Fibroblast of skin of left biceps (primary cell): Measurements from ENCODE around the gene DIPK1C.
"Not testable (repeated sequence)": the region's sequence is repeated elsewhere in the genome, so short reads cannot be mapped to it uniquely, and the experiment has no call there.

Experiments used
- DNase-seq, 2 experiments: peaks; one replicate each; pipeline ENCODE4 v3.0.0-alpha.2; 2013; ENCODE audit warnings: low read depth in 2 of 2

Gene DIPK1C

DNA sequence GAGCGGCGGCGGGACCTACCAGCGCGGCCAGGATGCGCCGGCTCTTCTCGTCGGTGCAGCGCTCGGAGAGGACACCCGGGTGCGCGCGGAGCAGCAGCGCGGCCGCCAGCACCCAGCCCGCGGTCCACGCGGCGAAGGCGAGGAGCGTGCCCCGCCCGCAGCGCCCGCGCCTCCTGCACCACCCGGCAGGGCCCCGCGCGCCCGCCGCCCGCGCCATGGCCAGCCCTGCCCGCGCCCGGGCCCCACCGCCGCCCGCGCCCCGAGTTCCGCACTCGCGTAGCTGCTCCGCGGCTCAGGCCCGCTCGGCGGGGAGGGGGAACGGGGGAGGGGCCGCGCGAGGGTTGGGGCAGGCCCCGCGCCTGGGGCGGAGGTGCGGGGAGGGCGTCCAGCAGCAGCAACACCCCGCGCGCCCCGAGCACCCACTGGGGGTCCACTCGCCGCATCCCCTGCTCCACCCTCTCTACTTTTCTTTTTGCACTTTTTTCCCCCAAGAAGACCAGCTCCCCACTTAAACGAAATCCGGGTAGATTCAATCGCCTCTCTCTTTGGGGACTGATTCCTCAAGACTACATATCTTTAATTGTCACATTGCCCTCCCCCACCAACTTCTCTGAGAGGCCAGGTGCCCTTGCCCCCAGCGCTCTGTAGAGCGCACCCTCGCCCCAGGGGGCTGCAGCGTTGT, at the start of gene DIPK1C:
TSS of gene DIPK1C (minus strand) at position 266 of the 682 bp plus-strand sequence. CDS start at position 217, 49 bp downstream.
- no peak for DNase-seq

DNA sequence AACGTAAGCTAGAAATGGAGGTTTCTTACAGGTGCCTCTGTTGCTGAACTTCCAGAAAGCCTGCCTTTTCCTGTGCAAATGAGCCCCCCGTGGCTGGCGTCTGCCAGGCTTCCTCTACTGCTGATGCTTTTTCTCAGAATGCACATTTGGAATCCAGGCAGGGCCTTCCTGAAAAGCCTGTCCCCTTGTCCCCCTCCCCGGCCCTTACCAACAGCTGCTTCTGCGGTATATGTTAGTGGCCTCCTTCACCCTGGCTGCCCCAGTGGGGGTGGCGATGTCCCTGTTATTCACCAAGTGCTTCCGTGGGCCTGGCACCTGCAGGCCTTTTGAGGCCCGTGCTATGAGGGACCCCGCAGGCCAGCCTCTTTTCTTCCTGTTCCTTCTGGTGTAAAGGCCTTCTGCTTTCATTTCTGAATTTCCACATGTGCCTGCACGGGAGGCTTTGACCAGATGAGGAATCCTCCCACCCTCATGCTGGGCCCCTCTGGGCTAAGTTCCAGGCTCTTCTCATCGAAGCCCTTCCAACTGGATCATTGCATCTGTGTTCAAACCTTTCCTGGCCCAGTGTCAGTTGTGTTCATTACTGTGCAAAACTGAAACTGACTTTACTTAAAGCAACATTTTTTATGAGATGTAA, 49.5 kb upstream of the DIPK1C start:
- DNase-seq, result peak; percentile 40 to 47

DNA sequence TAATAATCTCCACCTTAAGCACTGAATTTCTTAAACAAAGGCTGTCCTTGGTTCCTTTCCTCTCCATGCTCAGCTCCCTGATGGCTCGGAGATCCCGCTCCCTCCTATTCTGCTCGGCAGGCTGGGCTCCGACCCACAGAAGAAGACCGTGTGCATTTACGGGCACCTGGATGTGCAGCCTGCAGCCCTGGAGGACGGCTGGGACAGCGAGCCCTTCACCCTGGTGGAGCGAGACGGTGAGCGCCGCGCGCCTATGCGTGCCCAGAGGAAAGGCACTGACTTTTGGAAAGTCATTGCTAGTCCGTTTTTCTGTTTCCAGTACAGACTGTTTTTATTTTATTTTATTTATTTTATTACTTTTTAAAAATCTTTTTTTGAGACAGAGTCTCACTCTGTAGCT, 48.7 kb upstream of the DIPK1C start:
- no peak for DNase-seq

DNA sequence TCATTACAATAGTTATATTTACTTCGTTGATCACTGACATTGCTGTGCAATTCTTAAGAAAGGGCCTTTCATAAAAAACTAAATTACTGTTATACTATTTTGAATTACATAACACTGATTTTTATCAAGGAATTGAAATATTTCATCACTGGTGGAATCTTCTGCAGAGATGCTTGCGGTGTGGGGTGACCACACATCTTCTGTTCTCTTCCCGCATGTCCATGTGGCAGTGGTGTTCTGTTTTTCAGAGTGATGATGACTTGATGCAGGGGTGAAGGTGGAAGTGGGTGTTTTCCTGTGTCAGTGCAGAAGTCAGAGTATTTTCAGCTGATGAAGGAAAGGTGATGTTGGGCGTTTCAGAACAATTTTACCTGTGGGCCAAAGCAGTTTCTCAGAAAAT, 46.0 kb upstream of the DIPK1C start:
- DNase-seq, result no peak

DNA sequence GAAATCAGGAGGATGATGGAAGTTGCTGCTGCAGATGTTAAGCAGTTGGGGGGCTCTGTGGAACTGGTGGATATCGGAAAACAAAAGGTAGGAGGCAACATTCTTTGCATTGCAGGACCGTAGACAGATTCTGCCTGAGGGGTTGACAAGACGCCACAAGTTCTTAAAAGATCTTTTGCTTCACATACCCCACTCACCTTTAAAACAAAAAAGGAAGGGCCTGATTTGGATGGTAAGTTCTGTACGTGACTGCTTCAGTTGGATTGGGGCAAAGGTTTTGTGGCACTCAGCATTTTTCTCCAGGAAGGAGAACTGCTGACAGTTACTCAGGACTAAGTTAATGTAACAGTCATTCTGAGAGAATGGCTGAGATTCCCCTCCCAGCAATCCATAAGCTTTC, 44.3 kb upstream of the DIPK1C start:
- no peak for DNase-seq

DNA sequence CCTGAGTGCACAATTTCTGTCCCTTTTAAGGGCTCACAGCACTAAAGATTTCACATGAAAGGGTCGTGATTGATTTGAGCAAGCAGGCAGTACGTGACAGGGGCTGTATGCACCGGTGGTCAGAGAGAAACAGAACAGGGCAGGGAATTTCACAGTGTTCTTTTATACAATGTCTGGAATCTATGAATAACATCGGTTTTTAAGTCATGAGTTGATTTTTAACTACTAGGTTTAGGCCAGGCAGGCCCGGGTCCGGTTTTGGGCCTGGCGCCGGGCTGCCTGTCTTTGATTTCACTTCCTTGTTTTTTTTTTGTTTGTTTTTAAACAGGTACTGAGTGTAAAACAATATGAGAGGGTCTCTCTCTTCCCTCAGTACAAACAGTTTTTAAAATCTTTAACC, 43.7 kb upstream of the DIPK1C start:
- not testable (repeated sequence) for DNase-seq

DNA sequence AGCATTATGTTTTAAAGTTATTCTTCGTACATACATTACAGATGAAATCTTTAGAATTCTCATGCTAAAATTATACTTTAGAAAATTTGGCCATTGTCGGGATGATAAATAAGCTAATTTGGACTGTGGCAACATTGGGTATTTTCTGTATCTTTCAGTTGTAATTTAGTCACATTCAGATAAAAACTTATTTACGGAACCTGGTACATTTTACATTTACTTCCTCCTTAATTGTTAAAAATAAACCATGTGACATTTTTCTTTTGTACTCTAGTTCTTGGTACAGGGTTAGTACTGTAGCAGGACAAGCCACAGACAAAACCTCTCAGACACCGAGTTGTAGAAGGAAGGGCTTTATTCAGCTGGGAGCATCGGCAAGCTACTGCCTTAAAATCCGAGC, 43.3 kb upstream of the DIPK1C start:
- DNase-seq, result no peak

DNA sequence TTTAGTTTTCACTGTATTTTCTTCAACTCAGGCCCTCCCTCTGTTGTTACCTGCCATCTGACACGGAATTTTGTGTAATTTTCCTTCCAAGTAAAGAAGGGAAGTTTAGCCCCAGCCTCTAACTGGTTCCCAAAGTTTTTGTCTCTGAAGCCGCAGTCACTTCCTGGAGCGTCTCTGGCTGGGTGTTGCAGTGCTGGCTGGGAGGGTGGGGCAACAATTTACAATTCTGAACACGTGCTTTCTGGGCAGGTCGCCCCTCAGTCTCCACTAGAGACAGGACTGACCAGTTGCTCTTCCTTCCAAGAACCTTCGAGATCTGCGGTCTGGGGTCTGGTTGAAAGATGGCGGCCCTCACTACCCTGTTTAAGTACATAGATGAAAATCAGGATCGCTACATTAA, 42.5 kb upstream of the DIPK1C start:
- DNase-seq, result no peak

DNA sequence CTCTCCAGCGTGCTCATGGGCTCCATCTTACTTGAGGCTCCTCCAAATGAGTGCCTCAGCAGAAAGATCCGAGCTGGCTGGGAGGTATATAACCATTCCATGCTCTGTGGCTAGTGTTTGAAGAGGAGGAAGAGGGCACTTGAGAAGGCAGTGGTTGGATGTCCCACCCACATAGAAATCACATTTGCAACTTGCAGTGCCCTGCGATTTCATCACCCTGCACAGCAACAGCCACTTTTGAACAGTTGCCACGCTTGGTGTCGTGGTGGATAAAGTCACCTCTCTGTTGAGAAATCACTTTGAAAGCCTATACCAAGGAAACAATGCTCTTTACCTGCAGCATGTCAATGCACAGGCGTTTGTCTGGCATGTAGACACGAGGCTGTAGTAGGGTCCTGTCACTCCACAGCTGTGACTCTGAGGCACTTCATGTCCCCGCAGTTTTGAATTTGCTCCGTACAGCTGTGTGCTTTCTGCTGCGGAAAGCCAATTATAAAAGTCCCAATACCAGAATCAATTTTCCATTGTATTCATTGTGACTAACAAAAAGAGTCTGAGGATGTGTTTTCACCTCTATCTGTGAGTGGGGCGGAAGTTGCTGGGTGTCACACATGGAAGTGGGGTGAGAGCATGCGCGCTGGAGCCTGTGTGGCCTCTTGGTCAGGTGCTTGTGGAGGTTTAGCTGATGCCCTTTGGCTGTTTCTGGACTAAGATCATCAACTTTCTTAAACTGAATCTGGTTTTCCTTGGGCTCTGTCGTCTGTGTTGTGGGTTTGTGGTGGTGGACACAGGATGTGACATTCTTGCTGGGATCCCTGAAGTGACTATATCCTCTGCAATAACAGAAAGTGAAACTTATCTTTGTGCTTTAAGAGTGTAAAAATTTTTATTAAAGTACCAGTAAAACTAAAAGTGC, 41.9 kb upstream of the DIPK1C start:
- no peak for DNase-seq

DNA sequence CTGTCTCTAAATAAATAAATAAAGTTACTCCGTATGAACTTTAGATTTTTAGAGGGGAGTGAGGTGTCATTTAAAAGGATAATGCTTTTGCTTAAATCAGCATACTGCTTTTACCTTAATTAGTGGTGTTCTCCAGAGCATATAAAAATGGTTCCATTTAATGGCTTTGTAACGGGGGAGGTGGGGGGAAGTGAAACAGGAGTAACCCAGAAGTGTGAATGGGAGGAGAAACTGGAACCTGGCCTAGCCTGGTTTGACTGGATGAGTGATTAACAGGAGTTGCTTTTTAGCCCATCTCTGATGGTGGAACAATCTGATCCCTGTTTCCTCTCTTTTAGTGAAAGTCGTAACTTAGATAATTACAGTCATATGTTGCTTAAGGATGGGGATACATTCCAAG, 40.7 kb upstream of the DIPK1C start:
- no peak for DNase-seq

DNA sequence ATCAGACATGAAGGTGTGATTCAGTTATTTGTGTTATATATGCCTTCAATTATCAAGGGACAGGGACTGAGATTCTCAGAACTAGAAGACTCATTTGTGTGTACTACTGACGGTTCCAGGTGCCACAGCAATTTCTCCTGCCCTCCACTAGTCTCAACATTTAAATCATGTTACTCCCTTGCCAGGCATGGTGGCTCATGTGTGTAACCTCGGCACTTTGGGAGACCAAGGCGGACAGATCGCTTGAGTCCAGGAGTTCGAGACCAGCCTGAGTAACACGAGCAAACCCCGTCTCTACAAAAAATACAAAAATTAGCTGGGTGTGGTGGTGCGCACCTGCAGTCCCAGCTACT, 40.2 kb upstream of the DIPK1C start:
- no peak for DNase-seq

DNA sequence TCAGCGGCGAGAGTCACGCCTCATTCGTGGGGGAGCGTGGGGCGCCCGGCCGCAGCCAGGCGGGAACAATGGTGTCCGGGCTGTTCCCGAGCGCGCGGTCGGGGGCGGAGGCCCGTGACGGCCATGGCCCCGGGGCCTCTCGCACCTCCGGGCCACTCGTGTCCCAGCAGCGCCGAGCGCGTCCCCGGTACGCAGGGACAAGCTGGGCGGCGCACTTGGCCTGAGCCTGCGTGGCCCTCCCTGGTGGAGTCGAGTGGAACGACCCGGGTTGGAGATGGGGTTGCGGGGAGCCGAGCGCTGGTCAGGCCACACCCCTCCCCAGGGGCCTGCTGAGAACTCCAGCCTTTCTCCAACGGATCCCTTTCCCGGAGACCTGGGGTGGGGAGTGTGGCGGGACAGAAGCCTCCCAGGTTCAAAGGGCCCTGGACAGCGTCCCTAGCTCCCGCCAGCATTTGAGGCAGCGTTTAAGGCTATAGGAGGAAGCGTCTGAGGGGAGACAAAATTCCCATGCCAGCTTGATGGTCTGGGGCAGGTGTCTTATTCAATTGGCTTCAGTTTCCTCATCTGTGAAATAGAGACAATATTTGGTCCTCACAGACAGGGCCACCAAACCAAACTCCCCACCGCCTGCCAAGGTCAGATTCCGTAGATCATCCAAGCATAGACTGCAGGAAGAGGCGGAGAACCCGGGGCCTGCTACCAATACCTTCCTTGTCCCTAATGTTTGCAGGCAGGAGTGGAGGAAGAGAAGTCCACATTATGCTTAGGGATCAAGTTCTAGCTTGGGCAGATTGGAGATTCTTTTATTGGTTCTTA, 39.6 kb upstream of the DIPK1C start:
- no peak for DNase-seq

DNA sequence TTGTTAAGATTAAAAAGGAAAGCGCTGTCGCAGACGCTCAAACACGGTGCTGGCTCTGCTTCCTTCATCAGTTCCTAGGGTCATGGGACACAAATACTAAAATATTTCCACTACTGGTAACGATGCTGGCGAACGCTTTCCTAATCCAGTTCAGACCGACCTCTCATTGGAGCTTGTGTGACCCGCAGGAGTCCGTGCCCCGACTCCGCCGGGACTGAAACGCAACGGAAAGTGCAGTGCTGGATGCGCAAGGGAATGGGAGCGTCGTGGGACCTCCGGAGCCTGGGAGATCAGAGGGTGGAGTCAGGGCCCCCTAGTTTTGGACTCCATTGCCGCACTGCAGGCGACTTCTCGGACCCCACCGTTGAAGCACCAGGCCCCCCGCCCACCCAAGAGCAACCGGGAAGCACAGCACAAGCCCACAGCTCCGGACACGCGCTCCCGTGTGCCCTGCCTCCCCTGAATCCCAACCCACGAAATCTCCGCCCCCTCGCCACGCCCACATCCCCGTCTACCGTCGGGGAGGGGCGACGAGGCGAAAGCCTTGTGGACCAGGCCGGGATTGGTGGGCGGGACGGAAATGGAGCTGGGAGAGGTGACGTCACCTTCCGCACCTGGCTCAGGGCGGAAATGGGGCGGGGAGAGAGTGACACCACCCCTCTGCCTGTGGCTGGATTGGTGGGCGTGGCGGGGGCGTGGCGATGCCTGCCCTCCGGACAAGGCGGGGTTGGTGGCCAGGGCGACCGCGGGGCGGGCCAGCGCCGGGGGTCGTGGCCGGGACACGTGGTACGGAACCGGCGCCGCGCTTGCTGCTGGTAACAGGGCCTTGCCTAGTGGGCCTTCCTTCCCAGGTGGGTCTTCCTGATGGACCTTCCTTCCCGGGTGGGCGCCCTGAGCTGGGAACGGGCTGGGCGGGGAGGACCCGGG, 38.7 kb upstream of the DIPK1C start, which contains the start of gene CNDP2:
TSS of gene CNDP2 (plus strand) at position 783 of the 927 bp plus-strand sequence. CDS start 3,611 bp downstream, outside the sequence.
- DNase-seq, result peak; percentile 93 to 94

DNA sequence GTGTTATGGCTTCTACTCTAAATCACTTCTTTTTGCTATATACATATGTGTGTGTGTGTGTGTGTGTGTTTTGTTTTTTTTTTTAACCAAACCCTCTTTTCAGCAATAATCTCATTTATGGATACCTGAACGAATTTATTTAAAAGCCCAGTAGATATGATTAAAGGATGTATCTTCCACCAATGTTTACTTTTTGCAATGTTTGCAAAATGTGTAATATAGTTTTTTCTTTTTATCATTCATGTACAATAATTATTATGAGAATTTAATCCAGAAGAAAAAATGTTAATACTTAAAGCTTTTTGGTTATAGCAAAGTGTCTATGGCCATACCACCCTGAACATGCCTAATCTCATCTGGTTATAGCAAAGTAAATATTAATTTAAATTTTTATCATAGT, 37.4 kb upstream of the DIPK1C start:
- DNase-seq, result no peak

DNA sequence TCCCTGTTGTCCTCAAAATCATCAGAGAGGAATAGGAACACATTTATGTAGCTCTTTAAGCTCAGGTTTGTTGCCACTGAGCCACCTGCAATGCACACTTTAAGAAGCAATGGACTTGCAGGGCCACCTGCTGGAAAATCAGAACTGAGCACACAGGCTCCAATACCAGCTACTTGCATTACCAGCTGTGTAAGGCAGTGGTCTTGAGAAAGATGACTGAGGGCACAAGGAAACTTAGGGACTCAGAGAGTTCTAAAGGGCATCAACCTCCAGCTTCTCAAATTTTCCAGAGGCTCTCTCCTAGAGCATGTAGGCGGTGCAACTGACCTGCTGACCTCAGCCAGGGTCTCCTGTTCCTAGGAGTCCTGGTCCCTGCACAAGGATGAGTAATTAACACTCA, 36.6 kb upstream of the DIPK1C start:
- DNase-seq, result no peak

DNA sequence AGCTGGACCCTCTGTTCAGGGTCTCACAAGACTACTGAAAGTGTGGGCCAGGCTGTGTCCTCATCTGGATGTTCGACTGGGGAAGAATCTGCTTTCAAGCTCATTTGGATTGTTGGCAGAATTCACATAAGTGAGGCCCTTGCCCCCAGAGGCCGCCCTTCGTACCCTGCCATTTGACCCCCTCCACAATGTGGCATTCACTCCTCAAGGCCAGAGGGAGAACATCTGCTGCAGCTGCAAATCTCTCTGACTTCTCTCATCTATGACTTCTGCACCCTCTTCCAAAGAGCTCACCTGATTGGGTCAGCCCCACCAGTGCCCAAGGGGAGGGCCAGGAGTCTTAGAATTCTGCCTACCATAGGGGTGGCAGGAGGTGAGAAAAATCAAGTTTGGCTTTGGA, 35.2 kb upstream of the DIPK1C start:
- no peak for DNase-seq

DNA sequence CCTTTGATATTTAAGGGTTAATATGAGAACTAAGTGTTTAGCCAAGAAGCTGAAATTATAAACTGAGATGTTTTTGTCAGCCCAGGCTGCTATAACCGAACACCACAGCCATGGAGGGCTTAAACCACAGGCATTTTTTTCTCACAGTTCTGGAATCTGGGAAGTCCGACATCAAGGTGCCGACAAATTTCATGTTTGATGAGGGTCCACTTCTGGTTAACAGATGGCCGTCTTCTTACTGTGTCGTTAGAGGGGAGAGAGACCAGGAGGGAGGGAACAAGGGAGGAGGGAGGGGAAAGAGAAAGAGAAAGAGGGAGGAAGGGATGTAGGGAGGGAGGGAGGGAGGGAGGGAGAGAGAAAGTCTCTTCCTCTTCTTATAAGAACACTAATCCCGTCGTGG, 32.6 kb upstream of the DIPK1C start:
- peak; percentile 90 for DNase-seq

DNA sequence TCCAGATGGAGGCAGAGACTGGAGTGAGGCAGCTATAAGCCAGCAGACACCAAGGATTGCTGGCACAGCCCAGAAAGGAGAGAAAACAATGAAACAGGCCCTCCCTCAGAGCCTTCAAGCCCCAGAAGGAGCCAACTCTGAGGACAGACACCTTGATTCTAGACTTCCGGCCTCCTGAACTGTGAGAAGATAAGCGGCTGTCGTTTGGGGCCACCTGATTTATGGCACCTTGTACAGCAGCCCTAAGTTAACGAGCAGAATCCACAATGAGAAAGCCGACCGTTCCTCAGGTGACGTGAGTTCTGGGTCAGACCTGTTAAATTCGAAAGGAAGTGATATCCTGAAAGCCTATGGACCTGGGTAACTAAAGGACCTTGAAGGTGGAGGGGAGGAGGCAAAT, 31.8 kb upstream of the DIPK1C start:
- no peak for DNase-seq

DNA sequence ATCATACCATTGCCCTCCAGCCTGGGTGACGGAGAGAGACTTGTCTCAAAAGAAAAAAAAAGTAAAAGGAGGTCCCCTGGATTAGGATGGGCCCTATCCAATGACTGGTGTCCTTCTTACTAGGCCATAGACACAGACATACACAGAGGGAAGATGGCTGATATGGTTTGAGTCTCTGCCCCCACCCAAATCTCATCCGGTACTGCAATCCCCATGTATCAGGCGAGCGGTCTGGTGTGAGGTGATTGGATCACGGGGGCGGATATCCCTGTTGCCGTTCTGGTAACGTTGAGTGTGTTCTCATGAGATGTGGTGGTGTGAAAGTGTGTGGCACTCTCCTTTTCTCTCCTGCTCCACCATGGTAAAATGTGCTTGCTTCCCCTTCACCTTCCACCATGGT, 31.2 kb upstream of the DIPK1C start:
- no peak for DNase-seq

DNA sequence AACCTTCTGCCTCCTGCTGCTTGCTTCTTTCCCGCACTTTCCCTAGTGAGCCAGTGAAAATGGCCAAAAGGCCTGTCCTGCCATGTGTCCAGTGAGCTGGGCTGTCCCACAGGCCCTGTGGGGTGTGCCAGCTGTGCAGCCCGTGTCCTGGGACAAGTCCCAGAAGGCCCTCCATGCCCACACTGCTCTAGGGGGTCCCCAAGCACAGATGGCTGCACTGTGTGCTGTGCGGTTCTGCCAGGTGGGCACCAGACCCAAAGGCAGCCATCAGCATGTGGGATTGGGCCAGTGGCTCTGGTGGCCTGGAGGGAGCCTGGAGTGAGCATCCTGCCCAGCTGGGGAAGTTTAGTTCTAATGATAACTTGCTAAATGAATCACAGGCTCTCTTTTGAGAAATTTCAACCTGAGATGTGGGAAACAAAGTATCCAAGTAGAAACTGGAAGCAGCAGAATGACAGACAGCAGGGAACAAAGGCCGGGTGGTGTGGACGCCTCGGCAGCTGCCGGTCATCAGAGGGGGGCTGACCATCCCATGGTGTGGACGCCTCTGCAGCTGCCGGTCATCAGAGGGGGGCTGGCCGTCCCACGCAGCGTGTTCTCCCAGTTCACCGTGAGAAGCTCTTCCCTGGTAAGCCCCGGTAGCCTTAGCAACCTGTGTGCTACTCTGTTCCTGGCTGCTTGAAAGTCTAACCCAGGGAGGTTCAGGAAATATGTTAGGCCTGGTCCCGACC, 29.2 kb upstream of the DIPK1C start:
- DNase-seq, result no peak
